K562 (cell line): Measurements from ENCODE around the gene ADAT1. TPM values are rescaled to one million over a fixed set of nuclear protein-coding genes. Genes with fewer than 3 reads are reported as not detected.

ENCODE experiments used
- ATAC-seq: fragments of 200-7000 bp; cut with Tn5 transposase; 3 replicates; pipeline ENCODE4 v1.9.1; 2020; ENCODE audit warnings: moderate library complexity
- BruUV-seq: library from RNA; stranded (reverse); fragments of 400-500 nt; replicated peaks from 2 replicates; lab custom pipeline; 2021; lab: Mats Ljungman, UMichigan
- CTCF ChIA-PET: fragments of 300-600 bp; formaldehyde crosslinking; extraction: SDS; loops from one replicate; lab custom pipeline; 2021; ENCODE audit warnings: low intra/inter-chr PET ratio; lab: Yijun Ruan, JAX
- POLR2A ChIA-PET: fragments of 300-600, 350-650 bp; sonication (Branson Sonifier 250); formaldehyde crosslinking; extraction: SDS; loops from one replicate; lab custom pipeline; 2021; ENCODE audit warnings: antibody characterized with exemption, inconsistent platforms; lab: Yijun Ruan, JAX
- DNase-seq, 4 experiments: peaks; one replicate each; pipeline versions ENCODE4 v3.0.0 to v3.0.0-alpha.2; 2011 to 2018; ENCODE audit warnings: low spot score in 3 of 4, mixed read lengths in 3 of 4; ENCODE audit errors: extremely low read depth in 1 of 4
- FAIRE-seq: peaks from 2 replicates; lab custom pipeline; 2011; peaks lifted over from hg19 to GRCh38; lab: Jason Lieb, UNC
- H2AFZ ChIP-seq: 2 replicates; pipeline ENCODE4 v1.6.0; 2011; ENCODE audit warnings: low read depth, low read length, control low read depth, inconsistent platforms
- H3K27ac ChIP-seq: fragments of 200-600 bp; 3 replicates; pipeline ENCODE4 v1.8.0; 2011; ENCODE audit warnings: low read depth, mild to moderate bottlenecking, control low read depth, inconsistent platforms, low read length, moderate library complexity, mixed read lengths; ENCODE audit errors: extremely low read depth
- H3K27me3 ChIP-seq, 2 experiments: fragments of 300-600 bp in 1 of 2; 2 replicates in 1 of 2; 3 replicates in 1 of 2; pipeline versions ENCODE4 v1.6.0 to v1.8.0; 2011; ENCODE audit warnings: inconsistent platforms in 2 of 2, low read length in 2 of 2, mild to moderate bottlenecking in 1 of 2, mixed read lengths in 1 of 2, moderate library complexity in 1 of 2; ENCODE audit not compliant: control insufficient read depth in 2 of 2, insufficient read depth in 2 of 2
- H3K36me3 ChIP-seq: fragments of 300-600 bp; 3 replicates; pipeline ENCODE4 v1.8.0; 2011; ENCODE audit warnings: mild to moderate bottlenecking, low read length, inconsistent platforms; ENCODE audit not compliant: control insufficient read depth, insufficient read depth
- H3K4me1 ChIP-seq, 2 experiments: fragments of 200-600 bp in 1 of 2; replicated peaks in 1 of 2; 2 replicates in 1 of 2; 3 replicates in 1 of 2; pipeline versions ENCODE4 v1.5.1 to v1.8.0; 2011; ENCODE audit warnings: inconsistent platforms in 2 of 2, low read length in 2 of 2, mild to moderate bottlenecking in 1 of 2, mixed read lengths in 1 of 2, moderate library complexity in 1 of 2; ENCODE audit not compliant: control insufficient read depth in 2 of 2, insufficient read depth in 2 of 2
- H3K4me2 ChIP-seq: 2 replicates; pipeline ENCODE4 v1.6.1; 2011; ENCODE audit warnings: low read length, control low read depth, inconsistent platforms, mixed read lengths; ENCODE audit not compliant: insufficient read depth
- H3K4me3 ChIP-seq: fragments of 200-600 bp; sonication (generic), shearing (Covaris generic); 2 replicates; pipeline ENCODE4 v1.5.1; 2016; ENCODE audit warnings: control low read depth, inconsistent platforms
- H3K79me2 ChIP-seq: fragments of 200-600 bp; 3 replicates; pipeline ENCODE4 v1.8.0; 2011; ENCODE audit warnings: low read length, inconsistent platforms; ENCODE audit not compliant: control insufficient read depth, insufficient read depth
- H3K9ac ChIP-seq, 2 experiments: 2 replicates each; pipeline versions ENCODE4 v1.6.0 to v1.6.1; 2011; ENCODE audit warnings: low read depth in 2 of 2, low read length in 2 of 2, control low read depth in 1 of 2, inconsistent platforms in 1 of 2, mild to moderate bottlenecking in 1 of 2, mixed read lengths in 1 of 2; ENCODE audit not compliant: insufficient read depth in 1 of 2
- H3K9me1 ChIP-seq: one replicate; pipeline ENCODE4 v1.6.0; 2011; ENCODE audit warnings: inconsistent platforms, mild to moderate bottlenecking, low read length, moderate library complexity; ENCODE audit not compliant: control insufficient read depth, insufficient read depth
- H3K9me3 ChIP-seq: replicated peaks from 2 replicates; pipeline ENCODE4 v1.5.1; 2011; ENCODE audit warnings: low read depth, low read length, inconsistent platforms; ENCODE audit not compliant: control insufficient read depth, insufficient read depth
- H4K20me1 ChIP-seq: replicated peaks from 2 replicates; pipeline ENCODE4 v1.6.1; 2011; ENCODE audit warnings: low read length, inconsistent platforms, mixed read lengths; ENCODE audit not compliant: control insufficient read depth, insufficient read depth
- ARID1B ChIP-seq: fragments of 450-650 bp; IDR thresholded peaks from 2 replicates; pipeline ENCODE4 v1.6.1; 2016; ENCODE audit warnings: antibody characterized with exemption, mild to moderate bottlenecking, inconsistent platforms
- BHLHE40 ChIP-seq: IDR thresholded peaks from 2 replicates; pipeline ENCODE4 v1.6.1; 2011; ENCODE audit warnings: low read length, improper control_type of control experiment
- DMBX1 ChIP-seq: fragments of 250-450 bp; sonication (Bioruptor Pico); IDR thresholded peaks from 2 replicates; pipeline ENCODE4 v1.8.0; 2022; ENCODE audit warnings: inconsistent platforms, mild to moderate bottlenecking, moderate library complexity, borderline replicate concordance
- NCOR1 ChIP-seq: fragments of 450-650 bp; IDR thresholded peaks from 2 replicates; pipeline ENCODE4 v1.6.1; 2016; ENCODE audit warnings: mild to moderate bottlenecking, moderate library complexity
- PKNOX1 ChIP-seq: fragments of 450-650 bp; IDR thresholded peaks from 2 replicates; pipeline ENCODE4 v1.6.1; 2016
- REST ChIP-seq, 2 experiments: fragments of 450-650 bp; formaldehyde crosslinking in 1 of 2; IDR thresholded peaks; 2 replicates each; pipeline versions ENCODE4 v1.4.0 to v1.6.1; 2014 to 2020; ENCODE audit warnings: mild to moderate bottlenecking in 2 of 2, borderline replicate concordance in 1 of 2, low read depth in 1 of 2
- RFX1 ChIP-seq: fragments of 450-650 bp; IDR thresholded peaks from 2 replicates; pipeline ENCODE4 v1.6.1; 2016; ENCODE audit warnings: mild to moderate bottlenecking, moderate library complexity
- RFX7 ChIP-seq: fragments of 250-450 bp; sonication (Bioruptor Pico); IDR thresholded peaks from 2 replicates; pipeline ENCODE4 v1.5.1; 2021; ENCODE audit warnings: mild to moderate bottlenecking
- SMAD4 ChIP-seq: fragments of 250-450 bp; sonication (Bioruptor Pico); conservative IDR thresholded peaks from 2 replicates; pipeline ENCODE4 v1.8.0; 2021; ENCODE audit warnings: inconsistent platforms, mild to moderate bottlenecking, moderate library complexity
- ZNF445 ChIP-seq: fragments of 250-450 bp; sonication (Bioruptor Pico); IDR thresholded peaks from 2 replicates; pipeline ENCODE4 v1.4.0; 2020; ENCODE audit warnings: low read depth, mild to moderate bottlenecking, moderate library complexity
- ZNF75A ChIP-seq: fragments of 450-650 bp; formaldehyde crosslinking; IDR thresholded peaks from 2 replicates; pipeline ENCODE4 v1.4.0; 2020; ENCODE audit warnings: mild to moderate bottlenecking
- ZNF76 ChIP-seq: fragments of 250-450 bp; sonication (Bioruptor Pico); IDR thresholded peaks from 2 replicates; pipeline ENCODE4 v1.4.0; 2020; ENCODE audit warnings: mild to moderate bottlenecking, moderate library complexity, borderline replicate concordance
- WGBS: fragments of 100-300 bp; shearing (Covaris generic); methylation state at CpG from one replicate; pipeline ENCODE4 v1.1.6; 2016; ENCODE audit warnings: low coverage, mixed read lengths; ENCODE audit not compliant: insufficient coverage; ENCODE audit errors: missing lambda C conversion rate; 5-methylcytosine and 5-hydroxymethylcytosine counted together
- in situ Hi-C: fragments of 300-500 bp; cut with MboI; formaldehyde crosslinking; loops from 4 replicates; pipeline ENCODE4 v1.15.0; 2018; ENCODE audit warnings: inconsistent platforms, mixed read lengths
- intact Hi-C: fragments of 100-400 bp; cut with micrococcal nuclease; formaldehyde crosslinking; loops from 2 replicates; pipeline ENCODE4 v1.14.2; 2022
- polyA plus RNA-seq, 8 experiments: library from polyadenylated mRNA; depleted of rRNA in 4 of 8; stranded (reverse) in 5 of 8; unstranded in 3 of 8; fragments of >200 nt; fragmentation: Nextera tagmentation in 2 of 8; fragmentation: Illumina TruSeq in 1 of 8; extraction: Ambion mirVana in 2 of 8; extraction: Trizol in 1 of 8; gene quantifications; 2 replicates each; pipeline versions ENCODE4 v1.2.1 to v1.2.3, GENCODE V29; 2011 to 2014; ENCODE audit warnings: inconsistent platforms in 1 of 8, missing spikeins in 1 of 8
- total RNA-seq, 7 experiments: library from RNA; depleted of rRNA in 6 of 7; stranded (reverse); fragments of >200 nt in 6 of 7; fragmentation: Illumina TruSeq in 2 of 7; extraction: Trizol in 2 of 7; gene quantifications; 2 replicates each; pipeline versions ENCODE4 v1.2.1 to v1.2.3, GENCODE V29; 2011 to 2021; ENCODE audit warnings: low replicate concordance in 1 of 7

ADAT1 gene
- total and polyA plus RNA-seq, 9 of the 15 experiments (the other 6 are each of a cell fraction or from before 2014, with no cell fraction given), result 16.0 to 36.7 (median 28.2) TPM

GRCh38 chr16:75590920-75591843, 31.9 kb downstream of the ADAT1 start:
- peak; percentile 67 for FAIRE-seq
- CTCF ChIA-PET, result no interaction called here
- TF ChIP-seq ZNF76 (CRISPR knock-in tag), result 0 out of 2 replicates have a peak, but pooled peaks have one; percentile 37
- peak; percentile 83 for TF ChIP-seq SMAD4 (CRISPR knock-in tag)
- TF ChIP-seq RFX7 (CRISPR knock-in tag), result no peak
- TF ChIP-seq ARID1B, result peak; percentile 64
- 0 out of 2 replicates have a peak, but pooled peaks have one; percentile 20 for TF ChIP-seq NCOR1
- TF ChIP-seq ZNF75A, result 0 out of 2 replicates have a peak, but pooled peaks have one; percentile 41
- TF ChIP-seq BHLHE40, result no peak
- TF ChIP-seq REST (IDR thresholded peaks at IDR 0.05; ENCODE audit: borderline replicate concordance), result peak; percentile 28; the same call in 1 of the 2 replicates
- no peak for TF ChIP-seq REST (CRISPR knock-in tag; IDR thresholded peaks at IDR 0.05; ENCODE audit: low read depth)
- TF ChIP-seq RFX1, result peak; percentile 52
- TF ChIP-seq DMBX1 (CRISPR knock-in tag), result peak; percentile 75
- 0 out of 2 replicates have a peak, but pooled peaks have one; percentile 5 for TF ChIP-seq PKNOX1
- no peak for TF ChIP-seq ZNF445

More at GRCh38 chr16:75590920-75591843, 31.9 kb downstream of the ADAT1 start:
- WGBS, result 31% methylated on average over 8 of the region's 8 CpGs
- POLR2A ChIA-PET, result interaction anchor here (0.5 to 1.4 kb wide), 9 partner anchors 10 to 32 kb away, joined by 3 to 9 read pairs (median 4); partner anchors contain the start of genes ADAT1 and GABARAPL2
- Histone ChIP-seq H3K27ac (peak overlapping the region; percentile 60), H3K36me3 (peaks cover 3% of the 10 kb centered on the region; the same call in 1 of the 3 replicates), H2AFZ (peak overlapping the region; percentile 73), H3K9ac (peak overlapping the region; percentile 33 to 42; a peak in 3 of 4 replicates), H3K4me3 (no peak overlapping the region), H3K27me3 (no peaks in the 10 kb centered on the region), H3K9me3 (no peaks in the 10 kb centered on the region), H4K20me1 (no peaks in the 10 kb centered on the region), H3K79me2 (no peaks in the 10 kb centered on the region), H3K4me1 (peaks cover 11 to 34% of the 10 kb centered on the region in 2 experiments; a peak in 4 of 5 replicates), H3K4me2 (peak overlapping the region; percentile 64), H3K9me1 (no peaks in the 10 kb centered on the region)
- peak; percentile 73 for ATAC-seq
- in situ Hi-C loops, result no loop called here
- TSS peak; percentile 23 for BruUV-seq
- DNase-seq, result peak in 2 of 4 experiments; percentile 57 to 69
- intact Hi-C loops, result no loop called here
